Esophagus squamous epithelium (tissue), 5 donors: ENCODE results near the gene NKG7. TPM values are rescaled to one million over a fixed set of nuclear protein-coding genes. Genes with fewer than 3 reads are reported as not detected.
A peak's percentile ranks its signal among the peaks of the same experiment; 100 is the strongest.
"Not testable (repeated sequence)": the region's sequence is repeated elsewhere in the genome, so short reads cannot be mapped to it uniquely, and the experiment has no call there.

ENCODE experiments used
- DNase-seq: peaks from one replicate; lab custom pipeline; 2025; lab: John Stamatoyannopoulos, UW
- H3K27ac ChIP-seq, 4 donors: fragments of 200-600 bp; sonication (generic); one replicate each; pipeline ENCODE4 v1.5.1; 2016 to 2019; ENCODE audit warnings: mild to moderate bottlenecking in 1 of 4
- H3K27me3 ChIP-seq, 4 donors: fragments of 200-600 bp; sonication (generic); 1 replicate in 3 of 4; 2 replicates in 1 of 4; pipeline versions ENCODE4 v1.5.1 to v1.6.0; 2017 to 2021; ENCODE audit warnings: antibody characterized with exemption in 1 of 4
- H3K36me3 ChIP-seq, 3 donors: fragments of 200-600 bp; sonication (generic); one replicate each; pipeline ENCODE4 v1.5.1; 2016 to 2019
- H3K4me1 ChIP-seq, 3 donors: fragments of 200-600 bp; sonication (generic); one replicate each; pipeline ENCODE4 v1.5.1; 2017 to 2019
- H3K4me3 ChIP-seq, 4 donors: fragments of 200-600 bp; sonication (generic); 1 replicate in 3 of 4; 2 replicates in 1 of 4; pipeline ENCODE4 v1.5.1; 2016 to 2019; ENCODE audit warnings: mild to moderate bottlenecking in 2 of 4, moderate library complexity in 1 of 4
- H3K9me3 ChIP-seq, 3 donors: fragments of 200-600 bp; sonication (generic); one replicate each; pipeline ENCODE4 v1.5.1; 2016 to 2019
- CTCF ChIP-seq, 6 experiments: fragments of 450-650 bp in 4 of 6; fragments of 200-600 bp in 2 of 6; sonication (generic) in 2 of 6; IDR thresholded peaks; one replicate each; pipeline ENCODE4 v1.5.1; 2016 to 2019; ENCODE audit warnings: antibody characterized with exemption in 6 of 6, mild to moderate bottlenecking in 4 of 6, moderate library complexity in 4 of 6
- POLR2A ChIP-seq, 4 donors: fragments of 450-650 bp; IDR thresholded peaks; one replicate each; pipeline ENCODE4 v1.6.1; 2017; ENCODE audit warnings: antibody characterized with exemption in 4 of 4, mild to moderate bottlenecking in 4 of 4, moderate library complexity in 3 of 4
- WGBS, 2 donors: methylation state at CpG; one replicate each; pipeline ENCODE4 v1.1.5; 2018; 5-methylcytosine and 5-hydroxymethylcytosine counted together
- intact Hi-C: fragments of 100-400 bp; cut with DNase I; formaldehyde crosslinking; loops from one replicate; pipeline ENCODE4 v1.15.0; 2022
- total RNA-seq, 4 donors: library from RNA; depleted of rRNA; stranded (reverse); fragments of >200 nt; gene quantifications; one replicate each; pipeline ENCODE4 v1.1.0, GENCODE V29; 2016
- donor health status: DM: yes; HTN: yes; CAD: no.

Gene NKG7
- total RNA-seq, result 1 to 10 TPM in 2 of 4 donors, under 1 TPM in 1, not detected in 1; 0.50 to 2.5 (median 2.2) TPM

GRCh38 chr19:51372649-51373504, at the start of gene NKG7:
Gene NKG7, minus strand, starts transcription at chr19:51372654. Its CDS starts 119 bp downstream, at chr19:51372535.
- 27 to 42% methylated on average over 5 to 6 of the region's 9 CpGs for WGBS, 2 donors
- H3K9me3 ChIP-seq, result no peaks in the 10 kb centered on the region
- intact Hi-C loops, result no loop called here
- H3K27me3 ChIP-seq, result no peaks in the 10 kb centered on the region
- H3K27ac ChIP-seq, result peak within 1 kb of the TSS in 2 of 4 donors; percentile 28 to 44
- TF ChIP-seq CTCF (IDR thresholded peaks at IDR 0.05) (no peak), POLR2A (IDR thresholded peaks at IDR 0.05) (no peak)
- peaks cover 4 to 9% (median 7%) of the 10 kb centered on the region in 3 donors for H3K4me1 ChIP-seq
- DNase-seq, result no peak
- peak within 1 kb of the TSS in 1 of 4 donors; percentile 19 for H3K4me3 ChIP-seq
- no peaks in the 10 kb centered on the region for H3K36me3 ChIP-seq

GRCh38 chr19:51422053-51422448, 49.6 kb upstream of the NKG7 start:
- intact Hi-C loops, result no loop called here
- no peak overlapping the region for H3K4me3 ChIP-seq
- WGBS, 2 donors, result 18% methylated on average over 8 to 9 of the region's 19 CpGs
- H3K4me1 ChIP-seq, result peaks cover 0 to 7% (median 0%) of the 10 kb centered on the region in 3 donors
- H3K9me3 ChIP-seq, result no peaks in the 10 kb centered on the region
- DNase-seq, result peak; percentile 24
- H3K27me3 ChIP-seq, result peaks cover 0 to 63% (median 0%) of the 10 kb centered on the region in 4 donors
- no peak overlapping the region for H3K27ac ChIP-seq
- no peaks in the 10 kb centered on the region for H3K36me3 ChIP-seq
- TF ChIP-seq CTCF (IDR thresholded peaks at IDR 0.05), result peak; percentile 94 to 99 (median 96)
- TF ChIP-seq POLR2A (IDR thresholded peaks at IDR 0.05), result no peak

- DNase-seq, result no peak
- H3K36me3 ChIP-seq, result no peaks in the 10 kb centered on the region
- WGBS, 2 donors, result 19 to 22% methylated on average over 17 to 24 of the region's 39 CpGs
- intact Hi-C loops, result no loop called here
- H3K4me1 ChIP-seq, result peaks cover 0 to 7% (median 0%) of the 10 kb centered on the region in 3 donors
- TF ChIP-seq POLR2A (IDR thresholded peaks at IDR 0.05), result no peak
- no peak for TF ChIP-seq CTCF (IDR thresholded peaks at IDR 0.05)
- H3K9me3 ChIP-seq, result no peaks in the 10 kb centered on the region
- peaks cover 0 to 65% (median 0%) of the 10 kb centered on the region in 4 donors for H3K27me3 ChIP-seq
- no peak overlapping the region for H3K4me3 ChIP-seq
- H3K27ac ChIP-seq, result no peak overlapping the region
Measured at GRCh38 chr19:51421229-51422052, 49.0 kb upstream of the NKG7 start.

- not testable (repeated sequence) for H3K4me1 ChIP-seq
- peaks cover 0 to 66% (median 0%) of the 10 kb centered on the region in 4 donors for H3K27me3 ChIP-seq
Measured at GRCh38 chr19:51420511-51420910, 48.1 kb upstream of the NKG7 start.

GRCh38 chr19:51418707-51419106, 46.3 kb upstream of the NKG7 start:
- no peak for DNase-seq
- TF ChIP-seq POLR2A (IDR thresholded peaks at IDR 0.05) (no peak), CTCF (IDR thresholded peaks at IDR 0.05) (no peak)
- no peak overlapping the region for H3K4me3 ChIP-seq
- H3K36me3 ChIP-seq, result no peaks in the 10 kb centered on the region
- 78 to 89% methylated on average over 2 of the region's 2 CpGs for WGBS, 2 donors
- intact Hi-C loops, result no loop called here
- H3K9me3 ChIP-seq, result no peaks in the 10 kb centered on the region
- H3K27ac ChIP-seq, result no peak overlapping the region
- H3K4me1 ChIP-seq, result peaks cover 0 to 7% (median 0%) of the 10 kb centered on the region in 3 donors
- peaks cover 0 to 70% (median 0%) of the 10 kb centered on the region in 4 donors for H3K27me3 ChIP-seq

More at GRCh38 chr19:51420511-51420910, 48.1 kb upstream of the NKG7 start:
- H3K36me3 ChIP-seq, H3K4me3 ChIP-seq, intact Hi-C loops, H3K27ac ChIP-seq, H3K9me3 ChIP-seq, DNase-seq: not testable (repeated sequence)
- WGBS, 2 donors, result 84 to 89% methylated on average over 11 of the region's 11 CpGs
